GM21529 (cell line): ENCODE data around the gene TGFBI.

Source experiments
- ATAC-seq: cut with Tn5 transposase; IDR thresholded peaks from one replicate; pipeline ENCODE4 v1.9.1; 2021; ENCODE audit not compliant: unreplicated experiment

The TGFBI gene

DNA sequence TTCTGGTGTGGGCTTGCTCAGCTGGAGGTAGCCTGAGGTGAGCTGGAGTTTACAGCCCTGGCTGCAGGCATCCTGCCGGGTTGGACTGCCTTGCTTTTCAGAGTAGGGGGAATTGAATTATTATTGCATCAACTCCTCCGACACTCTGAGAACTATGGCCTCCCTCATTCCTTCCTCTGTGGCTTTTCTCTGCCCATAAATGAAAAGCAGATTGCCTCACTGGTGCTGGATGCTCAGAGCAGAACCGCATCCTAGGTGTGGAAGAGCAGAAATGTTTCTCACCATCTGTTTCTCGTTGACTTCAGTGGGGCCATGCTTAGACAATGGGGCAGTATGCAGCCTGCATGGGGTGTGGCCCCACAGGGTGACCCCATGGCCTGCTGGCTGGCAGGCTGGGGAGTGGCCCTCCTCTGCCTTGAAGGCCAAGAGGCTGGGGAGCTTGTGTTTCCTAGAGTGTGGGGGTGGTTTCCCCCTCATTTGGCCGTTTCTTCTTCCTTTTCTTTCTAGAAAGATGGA lies 27.3 kb upstream of the TGFBI start:
- ATAC-seq, result no peak

DNA sequence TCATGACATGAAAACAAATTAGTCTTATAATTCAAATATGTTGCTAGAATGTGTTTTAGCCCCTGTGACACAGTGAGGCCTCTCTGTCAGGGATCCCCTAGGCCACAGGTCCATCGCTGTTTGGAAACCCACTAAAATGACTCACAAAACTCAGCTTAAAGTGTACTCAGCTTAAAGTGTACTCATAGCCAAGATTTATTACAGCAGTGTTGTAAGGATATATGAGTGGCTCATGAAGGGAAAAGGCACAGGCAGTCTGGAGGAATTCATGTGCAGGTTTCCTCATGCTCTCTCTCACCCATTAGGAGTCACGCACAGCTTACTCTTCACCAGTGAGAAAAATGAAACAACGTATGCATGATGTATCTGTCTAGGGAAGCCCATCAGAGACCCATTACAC lies 24.4 kb upstream of the TGFBI start:
- ATAC-seq, result no peak

- ATAC-seq, result no peak
Observed at GRCh38 chr5:136005476-136005875, 23.3 kb upstream of the TGFBI start.

GRCh38 chr5:136006164-136006563 lies 22.6 kb upstream of the TGFBI start:
- ATAC-seq, result no peak

DNA sequence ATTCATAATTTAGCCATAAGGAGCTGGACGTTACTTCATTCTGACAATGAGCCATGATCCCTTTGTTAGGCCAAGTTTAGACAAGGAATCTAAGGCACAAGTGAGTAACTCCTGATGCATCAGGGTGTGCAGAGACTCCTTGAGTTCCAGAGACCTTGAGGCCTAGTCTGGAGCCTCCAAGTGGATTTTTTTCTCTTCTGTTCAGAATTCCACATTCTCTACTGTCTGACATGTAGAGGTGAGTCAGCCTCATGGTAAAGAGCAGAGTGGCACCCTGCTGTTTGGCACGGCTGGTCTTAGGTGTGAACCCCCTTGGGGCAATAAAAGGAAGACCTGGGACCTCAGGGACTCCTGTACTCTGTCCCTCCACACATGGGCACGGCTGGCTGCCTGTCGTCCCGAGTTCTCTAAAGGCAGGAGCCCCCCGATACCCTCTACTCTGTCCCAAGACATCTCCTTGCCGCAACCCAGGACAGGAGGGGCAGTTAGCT lies 22.0 kb upstream of the TGFBI start:
- ATAC-seq, result no peak

DNA sequence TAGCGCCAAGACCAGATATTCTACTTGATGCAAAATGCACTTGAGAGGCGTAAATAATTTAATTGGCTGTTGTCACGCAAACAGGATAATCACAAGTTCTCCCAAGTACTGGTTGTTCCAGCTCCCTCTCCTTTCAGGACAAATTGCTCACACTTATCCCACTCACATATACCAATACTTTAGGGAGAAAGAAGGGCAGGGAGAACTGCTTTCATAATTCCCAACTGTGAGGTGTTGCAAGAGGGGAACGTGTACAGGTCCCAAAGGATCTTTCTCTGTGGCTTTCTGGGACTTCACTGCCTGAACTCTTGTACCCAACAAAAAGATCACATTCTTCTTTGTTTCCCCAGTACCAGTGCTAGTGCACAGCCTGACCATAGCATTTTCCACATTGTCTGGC lies 21.5 kb upstream of the TGFBI start:
- no peak for ATAC-seq

DNA sequence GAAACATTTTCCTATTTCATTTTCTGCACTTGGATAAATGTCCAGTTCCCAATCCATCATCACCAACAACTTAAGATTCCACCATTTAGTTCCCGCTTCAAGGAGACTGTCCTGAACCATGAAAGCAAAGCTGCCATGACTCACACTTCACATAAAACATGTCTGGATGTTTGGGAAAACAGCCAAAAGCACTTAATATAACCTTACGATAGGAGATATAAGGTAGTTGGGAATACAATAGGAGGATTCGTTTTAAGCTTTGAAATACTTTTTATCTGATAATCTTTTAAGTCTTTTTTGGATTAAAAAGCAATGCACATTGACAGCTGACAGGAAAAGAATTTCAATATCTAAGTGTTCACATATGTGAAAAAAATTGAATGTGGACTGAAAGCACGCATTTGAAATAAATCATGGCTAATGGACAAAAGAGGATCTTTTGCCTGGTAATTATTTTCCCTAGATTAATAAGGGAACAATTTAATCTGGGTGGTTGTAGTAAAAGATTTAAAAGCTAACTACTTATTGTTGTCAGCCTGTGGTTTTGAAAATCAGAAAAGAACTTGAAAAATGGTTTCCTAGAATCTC lies 17.3 kb upstream of the TGFBI start:
- ATAC-seq, result no peak

GRCh38 chr5:136012041-136012804 lies 16.6 kb upstream of the TGFBI start:
- no peak for ATAC-seq

- ATAC-seq, result no peak
Observed at GRCh38 chr5:136013559-136013958, 15.2 kb upstream of the TGFBI start.

- ATAC-seq, result peak; percentile 79
Observed at GRCh38 chr5:136014049-136015002, 14.5 kb upstream of the TGFBI start.

DNA sequence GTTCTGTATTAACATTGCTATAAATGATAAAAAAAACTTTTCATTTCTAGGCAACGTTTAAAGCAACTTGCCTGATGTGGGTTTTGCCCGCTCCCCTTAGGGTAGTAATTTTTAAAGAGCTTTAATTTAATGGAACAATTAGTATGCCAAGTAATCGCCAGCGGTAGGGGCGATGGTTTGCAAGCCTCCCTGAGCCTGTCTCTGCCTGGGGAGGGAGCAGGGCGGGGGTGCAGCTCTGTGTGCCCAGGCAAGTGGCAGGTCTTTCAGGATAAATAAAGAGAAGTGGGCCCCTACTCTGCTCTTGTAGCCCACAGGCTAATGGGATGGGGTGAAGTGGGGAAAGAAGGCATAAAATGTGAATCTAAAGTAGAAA lies 13.8 kb upstream of the TGFBI start:
- ATAC-seq, result no peak

- ATAC-seq, result no peak
Observed at GRCh38 chr5:136015966-136016650, 12.7 kb upstream of the TGFBI start.

GRCh38 chr5:136016945-136017530 lies 11.8 kb upstream of the TGFBI start:
- ATAC-seq, result no peak

- ATAC-seq, result no peak
Observed at GRCh38 chr5:136018814-136019783, 9.7 kb upstream of the TGFBI start.

GRCh38 chr5:136020001-136020382 lies 8.8 kb upstream of the TGFBI start:
- ATAC-seq, result no peak

DNA sequence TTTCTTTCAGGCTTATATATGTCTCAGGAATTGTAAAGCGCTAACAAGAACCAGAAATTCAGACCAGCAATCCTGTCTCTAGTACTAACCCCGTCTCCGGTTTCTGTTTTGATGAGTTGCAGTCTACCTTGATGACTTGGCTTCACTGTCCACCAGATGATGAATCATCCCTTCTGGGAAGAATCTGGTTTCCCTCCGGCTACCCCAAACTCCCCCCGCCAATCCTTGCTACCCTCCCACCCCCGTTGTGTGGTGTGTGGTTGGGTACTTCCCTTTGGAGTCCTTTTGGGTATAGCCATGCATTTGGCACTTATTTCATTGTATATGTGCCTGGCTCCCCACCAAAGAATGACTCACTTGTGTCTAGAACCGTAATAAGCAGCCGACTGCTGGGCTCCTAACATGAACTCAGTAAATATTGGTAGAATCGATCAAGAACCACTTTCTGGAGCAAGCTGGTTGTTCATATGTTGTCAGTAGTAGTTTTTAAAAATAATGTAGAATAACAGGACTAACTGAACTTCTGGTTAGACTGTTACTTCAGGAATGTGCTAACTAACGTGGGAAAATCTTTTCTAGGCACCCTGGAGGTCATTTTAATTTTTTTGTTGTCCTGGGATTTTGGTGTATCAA lies 8.3 kb upstream of the TGFBI start:
- no peak for ATAC-seq

- no peak for ATAC-seq
Observed at GRCh38 chr5:136021016-136021405, 7.8 kb upstream of the TGFBI start.

DNA sequence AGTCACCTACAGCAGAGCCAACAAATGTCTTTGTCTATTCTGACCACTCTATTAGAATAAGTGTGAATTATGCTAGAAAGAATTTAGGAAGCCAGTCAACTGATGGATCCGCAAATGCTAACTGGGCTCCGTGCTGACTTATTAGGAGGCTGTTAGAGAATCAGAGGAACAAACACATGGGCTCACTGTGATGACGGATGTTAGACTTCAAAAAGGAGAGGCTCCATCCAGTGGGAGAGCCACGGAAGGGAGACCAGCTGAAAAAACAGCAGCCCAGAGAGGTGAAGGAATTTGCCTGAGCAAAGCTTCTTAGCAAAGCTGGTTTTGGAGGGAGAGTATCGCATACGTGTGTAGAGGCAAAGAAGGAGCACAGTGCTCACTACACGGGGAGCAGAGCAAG lies 5.8 kb upstream of the TGFBI start:
- ATAC-seq, result no peak
